ENCODE results near the gene TCF25. TPM values are rescaled to one million over a fixed set of nuclear protein-coding genes. Genes with fewer than 3 reads are reported as not detected.
"Not testable (repeated sequence)": the region's sequence is repeated elsewhere in the genome, so short reads cannot be mapped to it uniquely, and the experiment has no call there.

The TCF25 gene
- total RNA-seq, 4 donors from 2014 or later = 144 to 266 (median 201) TPM

GRCh38 chr16:89911375-89911774 is 38.0 kb downstream of the TCF25 start:
- no peak for DNase-seq
- no peak overlapping the region for H3K4me3 ChIP-seq (replicated peaks in 1 of 3)
- no peaks in the 10 kb centered on the region for H3K9me3 ChIP-seq
- H3K27ac ChIP-seq = no peak overlapping the region
- H3K36me3 ChIP-seq = peaks cover 28 to 33% of the 10 kb centered on the region in 2 donors
- no peak for TF ChIP-seq POLR2A (IDR thresholded peaks at IDR 0.05)
- TF ChIP-seq CTCF (IDR thresholded peaks at IDR 0.05) = no peak
- 94 to 95% methylated on average over 10 to 14 of the region's 14 CpGs for WGBS, 2 donors
- intact Hi-C loops (cut with DNase I) = no loop called here
- H3K27me3 ChIP-seq = no peaks in the 10 kb centered on the region
- no peaks in the 10 kb centered on the region for H3K4me1 ChIP-seq

DNA sequence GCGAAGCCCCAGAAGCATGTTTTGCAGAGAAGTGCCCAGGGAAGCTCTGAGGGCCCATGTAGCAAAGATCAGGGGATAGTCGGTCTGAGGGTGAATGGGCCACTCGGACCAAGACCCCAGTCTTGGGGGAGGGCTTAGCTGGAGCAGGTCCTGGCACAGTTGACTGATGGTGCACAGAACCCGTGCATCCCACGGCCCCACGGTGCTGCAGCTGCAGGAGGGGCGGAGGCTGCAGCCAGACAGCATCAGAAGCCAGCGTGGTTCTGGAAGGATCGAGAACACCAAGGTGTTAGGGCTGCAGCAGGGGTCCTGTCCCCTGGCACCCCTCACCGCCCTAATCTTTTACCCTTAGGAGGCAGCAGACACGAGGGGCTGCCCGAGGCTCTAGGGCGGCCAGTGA is 38.8 kb downstream of the TCF25 start:
- DNase-seq = no peak
- intact Hi-C loops (cut with DNase I) = no loop called here

GRCh38 chr16:89912627-89913026 is 39.2 kb downstream of the TCF25 start:
- Histone ChIP-seq H3K9me3 (no peaks in the 10 kb centered on the region), H3K36me3 (peaks cover 21 to 26% of the 10 kb centered on the region in 2 donors), H3K27me3 (no peaks in the 10 kb centered on the region), H3K27ac (no peak overlapping the region), H3K4me1 (peaks cover 5% of the 10 kb centered on the region in 2 donors), H3K4me3 (replicated peaks in 1 of 3) (no peak overlapping the region)
- intact Hi-C loops (cut with DNase I) = no loop called here
- 88% methylated on average over 6 of the region's 14 CpGs; no CpG with 5 or more reads in 1 of the 2 donors for WGBS, 2 donors
- TF ChIP-seq CTCF (IDR thresholded peaks at IDR 0.05) = no peak
- TF ChIP-seq POLR2A (IDR thresholded peaks at IDR 0.05) = no peak
- DNase-seq = no peak

More for the DNA sequence above, 38.8 kb downstream of the TCF25 start:
- no peaks in the 10 kb centered on the region for H3K27me3 ChIP-seq
- H3K27ac ChIP-seq = no peak overlapping the region
- 83 to 89% methylated on average over 6 to 9 of the region's 13 CpGs for WGBS, 2 donors
- peaks cover 21 to 26% of the 10 kb centered on the region in 2 donors for H3K36me3 ChIP-seq
- H3K4me1 ChIP-seq = peaks cover under 1% of the 10 kb centered on the region in 2 donors
- TF ChIP-seq POLR2A (IDR thresholded peaks at IDR 0.05) = no peak
- no peak for TF ChIP-seq CTCF (IDR thresholded peaks at IDR 0.05)
- H3K9me3 ChIP-seq = no peaks in the 10 kb centered on the region
- H3K4me3 ChIP-seq (replicated peaks in 1 of 3) = no peak overlapping the region

DNA sequence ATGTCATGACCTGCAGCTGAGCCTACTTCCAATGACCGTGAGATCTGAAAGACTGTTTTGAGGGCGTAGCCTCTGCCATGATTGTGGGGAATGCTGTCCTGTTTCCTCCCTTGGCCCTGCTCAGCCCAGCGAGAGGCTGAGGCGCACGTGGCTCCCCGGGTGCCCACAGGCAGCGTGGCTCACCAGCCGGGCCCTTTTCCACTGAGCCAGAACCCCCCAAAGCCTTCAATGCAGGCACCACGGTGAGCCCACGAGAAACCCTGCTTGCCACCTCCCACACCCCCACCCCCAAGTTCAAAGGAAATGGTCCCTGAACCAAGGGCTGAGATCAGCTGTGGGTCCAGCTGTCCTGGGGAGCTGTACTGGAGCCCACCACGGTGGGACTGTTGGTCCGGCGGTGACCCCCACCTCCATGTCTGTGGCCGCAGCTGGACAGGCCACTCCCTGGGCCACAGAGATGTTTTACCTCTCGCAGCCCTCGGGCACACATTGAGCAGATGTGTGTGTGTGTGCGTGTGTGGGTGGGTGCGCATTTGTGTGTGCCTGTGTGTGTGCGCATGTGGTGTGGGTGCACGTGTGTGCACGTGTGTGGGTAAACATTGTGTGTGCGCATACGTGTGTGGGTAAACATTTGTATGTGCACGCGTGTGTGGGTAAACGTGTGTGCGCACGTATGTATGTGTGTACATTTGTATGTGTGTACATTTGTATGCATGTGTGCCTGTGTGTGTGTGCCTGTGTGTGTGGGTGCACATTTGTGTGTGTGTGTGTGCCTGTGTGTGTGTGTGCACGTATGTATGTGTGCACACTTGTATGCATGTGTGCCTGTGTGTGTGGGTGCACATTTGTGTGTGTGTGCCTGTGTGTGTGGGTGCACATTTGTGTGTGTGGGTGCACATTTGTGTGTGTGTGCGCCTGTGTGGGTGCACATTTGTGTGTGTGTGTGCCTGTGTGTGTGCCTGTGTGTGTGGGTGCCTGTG is 40.3 kb downstream of the TCF25 start:
- intact Hi-C loops (cut with DNase I) = no loop called here
- no peak for DNase-seq
- peaks cover 15 to 22% of the 10 kb centered on the region in 2 donors for H3K36me3 ChIP-seq
- no peaks in the 10 kb centered on the region for H3K9me3 ChIP-seq
- H3K27me3 ChIP-seq = no peaks in the 10 kb centered on the region
- WGBS, 2 donors = 86 to 92% methylated on average over 21 to 27 of the region's 30 CpGs
- no peak overlapping the region for H3K4me3 ChIP-seq (replicated peaks in 1 of 3)
- peaks cover 16% of the 10 kb centered on the region in 2 donors for H3K4me1 ChIP-seq
- TF ChIP-seq POLR2A (IDR thresholded peaks at IDR 0.05) (no peak), CTCF (IDR thresholded peaks at IDR 0.05) (no peak)
- no peak overlapping the region for H3K27ac ChIP-seq

DNA sequence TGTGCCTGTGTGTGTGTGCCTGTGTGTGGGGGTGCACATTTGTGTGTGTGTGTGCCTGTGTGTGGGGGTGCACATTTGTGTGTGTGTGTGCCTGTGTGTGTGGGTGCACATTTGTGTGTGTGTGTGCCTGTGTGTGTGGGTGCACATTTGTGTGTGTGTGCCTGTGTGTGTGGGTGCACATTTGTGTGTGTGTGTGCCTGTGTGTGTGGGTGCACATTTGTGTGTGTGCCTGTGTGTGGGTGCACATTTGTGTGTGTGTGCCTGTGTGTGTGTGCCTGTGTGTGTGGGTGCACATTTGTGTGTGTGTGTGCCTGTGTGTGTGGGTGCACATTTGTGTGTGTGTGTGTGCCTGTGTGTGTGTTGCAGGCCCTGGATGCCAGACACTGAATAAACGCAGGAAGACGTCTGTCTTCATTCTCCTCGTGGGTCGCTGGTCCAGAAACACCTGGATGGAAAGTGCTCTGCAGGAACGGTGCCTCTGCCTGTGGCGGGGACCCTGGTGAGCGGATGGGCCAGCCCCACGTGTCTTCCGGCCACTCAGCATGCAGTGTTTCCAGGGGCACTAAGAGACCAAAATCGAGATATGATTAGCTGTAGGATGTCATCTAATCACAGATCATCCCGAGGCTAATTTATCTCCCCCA is 41.4 kb downstream of the TCF25 start:
- 57 to 66% methylated on average over 11 of the region's 11 CpGs for WGBS, 2 donors
- H3K27me3 ChIP-seq; intact Hi-C loops (cut with DNase I): not testable (repeated sequence)

More for the DNA sequence above, 41.4 kb downstream of the TCF25 start:
- not testable (repeated sequence) for H3K4me3 ChIP-seq (replicated peaks in 1 of 3); H3K27ac ChIP-seq; H3K9me3 ChIP-seq; DNase-seq
- Histone ChIP-seq H3K36me3 (peaks cover 10 to 22% of the 10 kb centered on the region in 2 donors), H3K4me1 (peaks cover 17 to 20% of the 10 kb centered on the region in 2 donors)

Measured in thyroid gland (tissue), 4 donors.